ENCODE results near the gene FRY.

- TF ChIP-seq RFXANK (CRISPR knock-in tag; IDR thresholded peaks at IDR 0.05) (no peak), KAT8 (CRISPR knock-in tag; IDR thresholded peaks at IDR 0.05) (no peak), FLYWCH1 (CRISPR knock-in tag; IDR thresholded peaks at IDR 0.05) (no peak), REST (IDR thresholded peaks at IDR 0.05; ENCODE audit: borderline replicate concordance in 1 of 2, low read depth in 1 of 2, low read length in 2 of 2) (no peak), FOXK1 (CRISPR knock-in tag; IDR thresholded peaks at IDR 0.05; ENCODE audit: borderline replicate concordance, low read depth) (no peak), CTCF (CRISPR knock-in tag; IDR thresholded peaks at IDR 0.05) (no peak), GMEB2 (CRISPR knock-in tag; IDR thresholded peaks at IDR 0.05; ENCODE audit: low read depth) (no peak), RFX3 (CRISPR knock-in tag; IDR thresholded peaks at IDR 0.05) (no peak), AFF4 (CRISPR knock-in tag; IDR thresholded peaks at IDR 0.05) (no peak), POLR2A (IDR thresholded peaks at IDR 0.05; ENCODE audit: insufficient read depth in 1 of 2, low read depth in 2 of 2, low read length in 2 of 2) (no peak), EP300 (IDR thresholded peaks at IDR 0.05; ENCODE audit: low read depth in 2 of 2, low read length in 2 of 2) (no peak), EP300 (CRISPR knock-in tag; IDR thresholded peaks at IDR 0.05; ENCODE audit: borderline replicate concordance) (no peak), SMARCE1 (IDR thresholded peaks at IDR 0.05; ENCODE audit: borderline replicate concordance) (no peak), ZNF274 (CRISPR knock-in tag; IDR thresholded peaks at IDR 0.05) (no peak)
These were observed 33.4 kb upstream of the FRY start for GRCh38 chr13:31998131-31998530.

All from HepG2 (cell line).